GM19023 (cell line): ENCODE data around the gene HSF5.

Source experiments
- ATAC-seq: cut with Tn5 transposase; IDR thresholded peaks from one replicate; pipeline ENCODE4 v1.9.1; 2021; ENCODE audit warnings: mild to moderate bottlenecking, moderate library complexity; ENCODE audit not compliant: unreplicated experiment

Gene HSF5, protein sequence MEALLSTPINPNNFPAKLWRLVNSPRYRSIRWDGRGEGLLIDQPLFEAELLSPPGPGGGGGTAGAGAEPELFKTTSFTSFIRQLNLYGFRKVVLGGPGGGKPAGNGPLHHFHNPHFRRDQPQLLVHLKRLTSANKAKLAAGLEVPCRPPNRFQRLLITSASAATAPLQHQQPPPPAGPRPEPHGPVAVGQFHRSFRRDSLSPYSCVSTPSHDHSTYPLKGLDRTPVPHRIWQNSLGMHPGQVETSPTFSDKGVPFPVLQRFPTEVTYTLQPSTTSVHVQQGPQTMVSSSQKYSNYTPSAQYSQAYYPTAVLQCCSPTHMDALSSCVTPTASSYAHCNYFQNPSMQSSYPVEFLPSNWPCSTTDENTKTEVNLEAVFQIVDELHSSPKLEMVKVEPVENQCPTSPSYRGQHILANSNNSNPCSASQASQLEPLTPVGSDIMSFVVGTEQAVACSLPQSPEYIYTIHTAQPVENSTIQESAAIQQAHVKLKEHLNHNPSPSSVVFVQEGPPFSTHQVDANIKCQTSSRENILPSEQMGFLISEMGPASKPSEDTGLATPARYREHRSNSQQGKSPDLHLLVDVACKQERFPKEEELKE

DNA sequence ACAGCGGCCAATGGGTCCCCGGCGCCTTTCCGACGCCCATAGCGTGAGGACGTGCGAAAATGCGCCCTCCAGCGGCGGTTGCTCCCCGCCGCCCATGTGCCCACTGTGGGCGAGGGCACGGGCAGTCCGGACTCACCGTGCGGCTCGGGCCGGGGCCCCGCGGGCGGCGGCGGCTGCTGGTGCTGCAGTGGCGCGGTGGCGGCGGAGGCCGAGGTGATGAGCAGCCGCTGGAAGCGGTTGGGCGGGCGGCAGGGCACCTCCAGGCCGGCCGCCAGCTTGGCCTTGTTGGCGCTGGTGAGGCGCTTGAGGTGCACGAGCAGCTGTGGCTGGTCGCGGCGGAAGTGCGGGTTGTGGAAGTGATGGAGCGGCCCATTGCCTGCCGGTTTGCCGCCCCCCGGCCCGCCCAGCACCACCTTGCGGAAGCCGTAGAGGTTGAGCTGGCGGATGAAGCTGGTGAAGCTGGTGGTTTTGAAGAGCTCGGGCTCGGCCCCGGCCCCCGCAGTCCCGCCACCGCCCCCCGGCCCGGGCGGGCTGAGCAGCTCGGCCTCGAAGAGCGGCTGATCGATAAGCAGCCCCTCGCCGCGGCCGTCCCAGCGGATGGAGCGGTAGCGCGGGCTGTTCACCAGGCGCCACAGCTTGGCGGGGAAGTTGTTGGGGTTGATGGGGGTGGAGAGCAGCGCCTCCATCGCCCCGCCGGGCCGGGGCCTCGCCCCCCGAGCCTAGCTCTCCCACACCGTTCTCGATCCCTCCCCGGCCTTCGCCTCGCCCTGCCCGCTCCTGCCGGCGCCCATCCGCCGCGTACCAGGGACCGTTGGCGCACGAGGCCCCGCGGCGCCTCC is at the start of gene HSF5:
TSS of gene HSF5 (minus strand) at position 820 of the 839 bp plus-strand sequence. CDS start at position 686, 134 bp downstream.
- ATAC-seq, result peak; percentile 55

DNA sequence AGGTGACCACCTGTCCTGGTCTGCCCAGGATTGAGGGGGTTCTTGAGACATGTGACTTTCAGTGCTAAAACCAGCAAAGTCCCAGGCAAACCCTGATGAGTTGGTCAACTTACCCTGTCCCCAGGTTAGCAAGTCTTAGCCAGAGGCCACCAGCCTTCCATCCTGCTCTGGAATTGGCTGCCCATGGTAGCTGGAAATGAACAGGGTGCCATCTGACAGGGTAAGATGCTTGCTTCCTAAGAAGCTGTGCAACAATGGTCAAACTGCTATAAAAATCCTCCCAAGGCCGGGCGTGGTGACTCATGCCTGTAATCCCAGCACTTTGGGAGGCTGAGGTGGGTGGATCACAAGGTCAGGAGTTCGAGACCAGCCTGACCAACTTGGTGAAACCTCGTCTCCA is 49.1 kb upstream of the HSF5 start:
- ATAC-seq, result no peak

DNA sequence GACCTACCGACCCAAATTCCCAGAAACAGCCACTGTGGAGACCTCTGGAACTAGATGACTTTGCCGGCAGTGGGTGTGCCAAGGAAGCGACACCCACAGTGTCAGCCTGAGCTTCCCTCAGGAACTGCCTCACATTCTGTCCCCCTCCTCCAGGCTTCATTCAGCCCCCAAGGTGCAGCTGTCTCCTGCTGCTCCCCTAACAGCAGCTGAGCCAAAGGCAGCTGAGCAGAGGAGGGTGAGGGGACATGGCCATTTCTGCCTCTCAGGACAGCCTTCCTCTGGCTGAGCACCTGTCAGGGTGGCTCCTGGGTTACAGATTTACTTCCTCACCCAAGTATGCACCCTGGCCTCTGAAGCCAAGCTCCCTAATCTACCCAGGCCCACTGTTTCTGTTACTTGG is 48.3 kb upstream of the HSF5 start:
- no peak for ATAC-seq

DNA sequence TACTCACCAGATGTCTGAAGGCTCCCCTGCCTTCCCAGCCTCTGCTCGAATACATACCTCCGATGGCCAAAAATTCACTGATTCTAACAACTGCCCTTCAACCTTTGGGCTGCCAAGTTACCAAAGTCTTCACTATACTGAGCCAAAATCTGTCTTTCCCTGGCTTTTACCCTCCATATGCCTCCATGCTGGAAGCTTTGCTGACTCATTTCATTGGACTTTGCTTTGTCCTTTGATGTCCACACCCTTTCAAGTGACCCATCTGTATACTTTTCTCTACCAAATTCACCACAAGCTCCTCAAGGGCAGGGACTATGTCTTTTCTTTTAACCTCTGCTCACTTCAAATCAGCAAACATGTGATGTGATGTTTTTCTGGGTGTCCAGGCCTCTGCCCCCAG is 47.2 kb upstream of the HSF5 start:
- ATAC-seq, result no peak

DNA sequence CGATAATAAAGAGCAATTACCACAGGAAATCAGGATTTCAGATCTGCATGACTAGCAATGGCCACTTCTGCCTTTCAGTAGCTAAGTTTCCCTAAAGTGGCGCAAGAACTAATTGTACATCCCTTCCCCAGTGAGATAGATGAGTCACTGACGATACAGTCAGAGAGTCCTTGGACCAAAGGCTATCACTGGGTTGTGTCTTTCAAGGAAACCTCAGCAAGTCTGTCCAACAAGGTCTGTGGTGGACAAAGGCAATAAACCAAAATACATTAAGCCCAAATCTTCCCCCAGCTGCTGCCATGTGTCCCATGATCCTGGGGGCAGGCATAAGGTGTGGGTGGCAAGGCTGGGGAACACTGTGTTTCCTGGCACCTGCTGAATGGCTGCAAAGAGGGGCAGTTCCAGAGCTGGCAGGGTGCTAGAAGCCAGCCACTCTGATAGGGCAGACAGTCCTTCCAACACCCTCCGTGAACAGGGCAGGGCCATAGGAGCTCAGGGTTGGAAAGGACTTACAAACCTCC is 46.8 kb upstream of the HSF5 start:
- ATAC-seq, result no peak

DNA sequence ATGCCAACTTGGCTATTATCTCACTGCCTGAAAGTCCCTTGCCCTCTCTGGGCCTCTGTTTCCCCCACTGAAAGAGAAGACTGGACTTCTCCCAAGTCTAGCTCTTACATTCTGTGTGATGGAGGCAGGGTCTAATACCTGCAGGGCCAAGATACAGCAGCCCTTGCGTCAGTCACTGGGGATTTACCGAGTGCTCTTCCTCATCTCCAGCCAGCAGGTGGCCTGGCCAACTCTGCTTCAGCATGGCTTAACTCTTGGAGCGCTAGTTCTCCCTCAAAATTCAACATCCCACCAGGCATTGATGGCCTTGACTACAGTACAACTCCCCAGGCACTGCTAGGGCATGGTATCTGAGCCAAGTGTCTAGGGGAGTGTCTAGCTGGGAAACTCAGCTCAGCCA is 46.1 kb upstream of the HSF5 start:
- ATAC-seq, result no peak

DNA sequence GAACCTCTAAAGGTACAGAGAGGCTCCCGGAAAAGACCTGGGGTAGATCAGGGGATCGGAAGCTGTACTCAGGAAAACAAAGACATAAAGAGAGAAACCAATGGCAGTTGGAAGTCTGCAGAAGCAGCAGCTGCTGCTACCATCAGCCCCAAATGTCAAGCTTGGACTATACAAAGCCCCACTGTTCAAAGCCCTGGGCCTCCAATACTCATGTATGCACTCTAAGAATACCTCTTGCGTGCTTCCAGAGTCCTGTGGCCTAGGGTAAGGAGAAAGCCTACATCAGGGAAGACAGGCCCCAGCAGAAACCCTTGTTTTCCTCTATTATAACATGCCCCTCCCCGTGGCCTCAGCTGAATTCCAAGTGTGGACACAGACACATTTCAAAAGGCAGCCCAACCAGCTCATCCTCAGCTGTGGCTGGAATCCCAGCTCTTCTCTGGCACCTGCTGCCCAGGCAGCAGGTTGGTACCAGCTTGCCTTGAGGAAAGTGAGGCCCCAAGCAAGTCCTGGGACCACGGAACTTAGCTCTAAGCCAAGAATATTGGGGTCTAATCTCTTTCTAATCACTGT is 45.5 kb upstream of the HSF5 start:
- no peak for ATAC-seq

DNA sequence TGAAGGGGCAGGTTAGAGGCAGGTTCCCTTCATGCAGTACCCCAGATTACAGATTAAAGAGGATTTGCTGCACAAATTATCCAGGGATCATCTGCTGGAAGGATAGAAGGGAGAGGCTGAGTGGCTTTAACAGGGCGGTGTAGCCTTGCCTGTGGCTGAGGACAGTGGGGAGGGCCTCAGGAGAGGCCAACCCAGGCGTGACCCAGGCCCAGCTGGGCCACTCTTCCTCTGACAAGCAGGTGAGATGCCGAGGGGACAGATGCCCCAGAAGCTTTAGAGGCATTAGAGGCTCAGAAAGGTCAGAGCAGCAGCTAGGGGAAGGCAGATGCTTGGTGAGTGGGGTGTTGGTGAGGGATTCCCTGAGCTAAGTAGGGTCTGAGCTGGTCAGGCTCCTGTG is 44.3 kb upstream of the HSF5 start:
- no peak for ATAC-seq

DNA sequence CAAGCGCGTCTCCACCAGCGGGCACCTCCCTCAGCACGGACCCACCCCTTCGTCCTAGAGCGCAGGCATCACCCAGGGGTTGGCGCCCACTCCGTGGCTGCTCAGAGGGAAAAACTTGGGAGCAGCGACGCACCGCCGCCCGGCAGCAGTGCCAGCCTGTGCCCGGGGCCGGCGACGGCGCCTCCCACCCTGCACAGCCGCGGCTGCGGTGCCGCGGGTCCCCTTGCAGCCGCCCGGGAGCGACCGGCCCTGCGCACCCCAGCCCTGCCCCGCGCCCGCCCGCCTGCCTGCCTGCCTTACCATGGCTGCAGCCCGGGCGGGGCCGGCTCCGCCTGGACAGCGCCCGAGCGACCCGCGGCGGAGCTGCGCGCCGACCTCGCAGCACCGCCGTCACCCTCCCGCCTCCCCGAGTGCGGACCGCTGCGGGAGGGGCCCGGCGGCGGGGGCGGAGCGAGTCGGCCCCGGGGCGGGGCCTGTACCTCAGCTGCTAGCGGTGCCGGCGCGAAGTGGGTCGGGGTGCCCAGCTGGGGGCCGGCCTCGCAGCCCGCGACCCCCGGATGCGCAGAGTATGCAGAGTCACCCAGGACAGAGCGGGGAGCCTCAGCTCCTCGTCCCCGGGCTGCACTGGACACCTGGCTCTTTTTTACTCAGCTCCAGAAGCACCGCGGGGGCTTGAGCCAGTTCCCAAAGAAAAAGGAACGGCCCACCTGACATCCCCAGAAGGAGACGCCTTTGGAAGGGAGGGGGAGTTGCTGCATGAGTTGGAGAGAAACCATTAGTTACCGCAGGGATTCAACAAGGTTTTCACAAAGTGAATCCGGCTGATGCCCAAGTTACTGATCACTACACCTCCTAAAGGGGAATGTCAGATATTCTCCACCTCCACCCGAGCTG is 43.7 kb upstream of the HSF5 start:
- ATAC-seq, result peak; percentile 59

DNA sequence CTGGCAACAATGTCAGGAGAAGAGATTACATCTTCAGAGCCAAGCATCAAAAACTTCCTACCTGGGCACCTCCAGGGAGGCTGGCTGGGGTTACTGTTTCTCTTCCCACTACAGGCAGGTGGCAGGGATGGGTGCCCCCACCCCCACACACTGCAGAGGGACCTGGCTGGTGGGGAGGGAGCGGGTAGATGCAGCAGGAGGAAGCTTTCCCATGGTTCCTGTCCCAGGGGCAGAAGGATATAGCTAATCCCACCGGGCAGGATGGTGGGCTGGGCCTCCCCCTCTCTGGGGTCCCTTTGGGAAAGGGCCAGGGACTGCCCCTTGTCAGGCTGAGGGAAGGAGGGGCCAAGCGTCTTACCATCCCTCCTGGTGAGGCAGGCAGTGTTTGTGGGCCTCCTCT is 42.9 kb upstream of the HSF5 start:
- no peak for ATAC-seq

DNA sequence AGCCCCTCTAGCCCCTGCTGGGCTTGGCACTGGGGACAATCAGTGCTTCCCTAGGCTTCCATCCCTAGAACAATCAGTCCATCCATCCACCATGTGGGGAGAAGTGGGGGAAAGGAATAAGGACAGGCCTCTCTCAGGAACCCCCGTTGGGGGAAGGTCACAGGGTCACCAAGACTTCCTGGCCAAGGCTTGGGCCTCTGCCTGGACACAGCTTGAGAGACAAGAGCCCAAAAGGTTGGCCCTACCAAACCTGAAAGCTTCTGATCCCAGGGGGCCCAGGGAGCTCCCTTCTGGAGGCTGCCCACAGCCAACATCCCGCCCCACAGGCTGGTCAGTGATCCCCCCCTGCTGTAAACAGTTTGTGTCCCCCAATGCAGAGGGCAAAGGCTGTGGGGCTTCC is 42.4 kb upstream of the HSF5 start:
- ATAC-seq, result no peak

DNA sequence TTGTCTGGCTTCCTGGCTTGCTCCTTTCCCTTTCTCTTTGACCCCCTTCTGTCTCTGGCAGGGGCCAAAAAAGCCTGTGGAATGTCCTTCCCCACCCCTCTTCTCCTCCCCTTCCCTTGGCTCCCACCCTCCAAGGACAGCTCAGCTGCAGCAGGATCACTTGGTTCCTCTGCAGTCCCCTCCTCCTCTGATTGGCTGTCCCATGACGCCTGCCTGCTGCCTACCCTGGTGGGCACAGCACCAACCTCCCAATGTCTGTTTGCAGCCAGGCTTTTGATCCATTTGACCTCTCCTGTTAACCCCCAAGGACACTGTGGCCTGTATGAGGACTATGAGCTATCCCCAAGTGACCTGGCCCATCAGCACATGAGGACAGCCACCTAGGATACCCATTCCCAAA is 41.1 kb upstream of the HSF5 start:
- ATAC-seq, result no peak

DNA sequence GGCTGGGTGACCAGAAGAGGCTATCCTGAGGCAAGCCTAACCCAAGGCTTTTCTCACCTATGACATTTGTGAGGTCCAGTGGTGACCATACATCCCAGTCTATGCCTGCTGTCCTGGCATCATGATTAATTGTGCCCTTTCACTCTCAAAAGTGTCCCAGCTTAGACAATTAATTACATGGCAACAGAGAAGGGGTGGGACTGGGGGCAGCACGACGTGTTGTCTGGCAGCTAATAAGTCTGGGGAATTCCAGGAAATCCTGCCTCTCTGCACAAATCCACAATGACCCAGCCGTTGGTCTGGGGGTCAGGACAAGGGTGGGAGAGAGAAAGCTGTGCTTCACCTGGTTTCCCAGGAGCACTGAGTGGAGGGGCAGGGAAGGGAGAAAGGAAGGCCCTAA is 40.2 kb upstream of the HSF5 start:
- ATAC-seq, result no peak

DNA sequence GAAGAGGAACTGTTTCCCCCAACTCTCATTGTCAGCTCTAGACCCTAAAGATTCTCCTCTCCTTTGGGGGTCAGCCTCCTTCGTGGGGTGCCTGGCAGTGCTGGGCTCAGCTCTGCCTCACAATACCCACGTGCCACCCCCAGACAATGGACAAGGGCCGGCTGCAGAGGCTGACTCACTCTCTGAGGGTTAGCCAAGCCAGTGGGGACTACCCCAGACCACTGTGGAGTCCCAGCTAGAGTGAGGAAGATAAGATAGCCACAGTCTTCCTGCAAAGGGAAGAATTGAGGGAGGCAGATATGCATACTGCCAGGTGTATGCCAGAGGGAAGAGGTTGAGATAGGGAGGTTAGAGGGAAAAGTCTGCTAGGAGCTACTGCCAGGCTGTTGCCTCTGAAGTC is 39.7 kb upstream of the HSF5 start:
- no peak for ATAC-seq

DNA sequence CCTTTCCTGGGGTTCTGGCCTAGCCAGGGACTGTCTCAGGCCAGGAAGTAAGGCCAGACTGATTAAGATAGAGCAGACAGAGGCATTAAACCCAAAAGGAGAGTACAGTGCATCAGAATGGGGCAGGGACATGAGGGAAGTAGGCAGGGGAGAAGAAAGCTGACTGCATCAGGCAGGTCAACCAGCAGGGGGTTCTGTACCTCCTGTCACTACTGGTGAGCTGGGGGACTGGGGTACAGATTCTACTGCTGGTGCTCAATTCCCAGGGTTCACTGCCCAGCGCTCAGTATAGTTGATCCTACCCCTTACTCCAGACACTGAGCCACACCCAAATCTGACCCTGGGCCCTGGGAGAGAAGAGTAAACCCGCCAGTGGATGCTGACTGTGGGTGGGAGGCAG is 39.1 kb upstream of the HSF5 start:
- ATAC-seq, result no peak

DNA sequence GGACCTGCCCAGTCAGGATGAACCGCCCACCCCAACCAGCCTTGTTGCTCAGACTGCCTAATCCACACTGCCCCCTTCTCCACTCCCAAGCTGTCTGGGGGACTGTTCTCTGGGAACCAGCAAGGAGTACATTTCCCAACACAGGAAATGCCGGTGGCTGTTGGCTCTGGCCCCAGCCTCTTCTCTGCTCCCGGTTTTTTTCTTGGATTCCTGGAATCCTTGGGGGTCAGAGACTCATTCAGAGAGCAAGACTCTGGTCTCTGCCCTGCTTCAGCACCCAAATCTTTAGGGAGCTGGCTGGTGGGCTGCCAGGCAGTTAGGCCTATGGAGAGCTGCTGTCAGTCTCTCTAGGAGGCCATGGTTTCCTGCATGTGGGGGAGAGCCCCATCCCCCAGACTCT is 37.0 kb upstream of the HSF5 start:
- ATAC-seq, result no peak

DNA sequence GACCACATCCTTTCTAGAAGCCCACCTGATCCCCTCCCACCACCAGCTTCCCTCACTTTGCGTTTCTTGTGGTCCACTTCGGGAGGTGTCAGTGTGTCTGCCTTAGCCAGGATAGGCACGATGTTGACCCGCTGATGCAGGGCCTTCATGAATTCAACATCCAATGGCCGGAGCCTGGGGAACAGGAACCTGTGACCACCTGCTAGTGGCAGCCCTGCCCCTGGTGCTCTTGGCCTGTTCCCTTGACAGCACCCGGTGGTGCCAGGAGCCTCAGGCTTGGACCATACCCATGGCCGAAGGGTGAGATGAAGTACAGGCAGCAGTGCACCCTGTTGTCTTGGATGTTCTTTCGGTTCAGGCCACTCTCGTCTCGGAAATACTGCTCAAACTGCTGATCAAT is 33.5 kb upstream of the HSF5 start:
- ATAC-seq, result no peak

DNA sequence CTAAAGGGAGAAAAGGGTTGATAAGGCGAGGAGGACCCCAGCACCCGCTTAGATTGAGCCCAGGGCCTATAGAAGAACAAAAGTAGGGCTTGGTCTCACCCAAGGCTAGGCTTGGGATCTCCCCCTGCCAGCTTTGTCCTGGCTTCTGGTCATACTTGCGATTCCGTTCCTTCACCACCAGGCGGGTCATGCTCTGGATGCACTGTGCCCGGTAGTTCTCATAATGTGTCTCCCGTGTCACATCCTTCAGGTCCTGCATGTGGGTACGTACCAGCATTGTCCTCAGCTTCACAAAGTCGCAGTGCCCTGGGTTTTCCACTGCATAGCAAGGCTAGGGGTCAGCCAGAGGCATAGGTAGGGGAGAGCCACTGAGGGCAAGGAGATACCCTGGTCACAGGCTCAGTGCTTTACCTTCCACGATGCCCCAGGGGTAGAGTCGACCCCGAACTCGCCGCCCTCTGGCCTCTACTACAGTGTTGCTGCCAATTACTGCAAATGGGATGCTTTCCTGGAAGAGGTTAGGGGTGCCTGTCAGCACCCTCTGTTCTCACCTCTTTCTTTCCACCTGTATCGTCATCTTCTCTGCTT is 32.7 kb upstream of the HSF5 start:
- no peak for ATAC-seq

DNA sequence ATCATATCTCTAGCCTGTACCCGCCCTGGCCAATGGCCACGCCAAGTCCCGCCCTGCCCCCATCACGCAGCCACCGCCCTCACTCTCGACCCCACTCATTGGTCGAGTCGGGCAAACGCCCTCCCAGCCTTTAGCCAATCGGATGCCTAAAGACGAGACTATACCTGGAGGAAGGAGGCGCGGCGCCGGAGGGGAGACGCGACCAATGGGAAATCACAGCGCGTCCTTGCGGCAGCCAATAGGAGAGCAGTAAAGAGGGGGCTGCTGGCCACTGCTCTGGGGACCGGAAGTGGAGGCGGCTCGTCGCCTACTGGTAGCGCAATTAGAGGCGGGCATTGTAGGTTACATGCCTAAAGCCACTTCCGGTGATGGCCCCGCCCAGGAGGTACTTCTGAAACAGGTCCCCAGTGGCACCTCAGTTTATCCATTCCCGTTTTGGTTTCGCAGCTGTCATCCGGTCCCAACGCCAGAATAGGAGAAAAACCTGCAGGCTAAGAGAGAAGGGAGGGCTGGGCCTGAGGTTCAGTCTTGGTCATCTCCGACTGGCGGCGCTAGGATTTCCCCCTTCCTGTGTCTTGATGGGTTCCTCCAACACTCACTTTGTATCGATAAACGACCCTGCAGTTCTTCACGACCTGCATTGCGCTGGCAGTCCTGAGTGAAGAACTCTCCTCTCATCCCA is 29.9 kb upstream of the HSF5 start:
- peak; percentile 81 for ATAC-seq
